GM18526 (cell line): Measurements from ENCODE around the gene L3MBTL1.

ENCODE experiments used
- POLR2A ChIP-seq: IDR thresholded peaks from 3 replicates; pipeline ENCODE4 v1.6.1; 2011; ENCODE audit not compliant: insufficient read length; ENCODE audit errors: extremely low read depth

The L3MBTL1 gene

GRCh38 chr20:43507150-43508080, at the start of gene L3MBTL1:
L3MBTL1 (plus strand) TSS chr20:43507697; CDS start chr20:43513504, 5,807 bp downstream.
- no peak for TF ChIP-seq POLR2A

GRCh38 chr20:43458422-43458924, 49.0 kb upstream of the L3MBTL1 start:
- TF ChIP-seq POLR2A, result no peak

- TF ChIP-seq POLR2A, result no peak
Measured at GRCh38 chr20:43459022-43459942, 48.2 kb upstream of the L3MBTL1 start.

- TF ChIP-seq POLR2A, result no peak
Measured at GRCh38 chr20:43460172-43460829, 47.2 kb upstream of the L3MBTL1 start.

- no peak for TF ChIP-seq POLR2A
Measured at GRCh38 chr20:43460830-43461200, 46.7 kb upstream of the L3MBTL1 start.

GRCh38 chr20:43461894-43462659, 45.4 kb upstream of the L3MBTL1 start:
- no peak for TF ChIP-seq POLR2A

- no peak for TF ChIP-seq POLR2A
Measured at GRCh38 chr20:43462660-43463526, 44.6 kb upstream of the L3MBTL1 start.

- no peak for TF ChIP-seq POLR2A
Measured at GRCh38 chr20:43463527-43464218, 43.8 kb upstream of the L3MBTL1 start.

- TF ChIP-seq POLR2A, result no peak
Measured at GRCh38 chr20:43464219-43464790, 43.2 kb upstream of the L3MBTL1 start.

- TF ChIP-seq POLR2A, result no peak
Measured at GRCh38 chr20:43465625-43465943, 41.9 kb upstream of the L3MBTL1 start.

GRCh38 chr20:43467589-43467988, 39.9 kb upstream of the L3MBTL1 start:
- TF ChIP-seq POLR2A, result no peak

GRCh38 chr20:43472671-43473380, 34.7 kb upstream of the L3MBTL1 start:
- TF ChIP-seq POLR2A, result no peak
